HG02623 (cell line): ENCODE data around the gene CD99.
"Not testable (repeated sequence)": the region's sequence is repeated elsewhere in the genome, so short reads cannot be mapped to it uniquely, and the experiment has no call there.

ENCODE experiments used
- ATAC-seq: cut with Tn5 transposase; IDR thresholded peaks from one replicate; pipeline ENCODE4 v1.9.1; 2021; ENCODE audit warnings: moderate library complexity; ENCODE audit not compliant: unreplicated experiment

CD99 gene

GRCh38 chrX:2767631-2768455 lies 76.7 kb downstream of the CD99 start:
- no peak for ATAC-seq

GRCh38 chrX:2769615-2770014 lies 78.5 kb downstream of the CD99 start:
- no peak for ATAC-seq

GRCh38 chrX:2773166-2774055 lies 82.3 kb downstream of the CD99 start:
- ATAC-seq, result not testable (repeated sequence)

- ATAC-seq, result no peak
Measured at GRCh38 chrX:2774057-2774456, 83.0 kb downstream of the CD99 start.

GRCh38 chrX:2774776-2775175 lies 83.7 kb downstream of the CD99 start:
- ATAC-seq, result no peak

GRCh38 chrX:2780472-2781225 lies 89.6 kb downstream of the CD99 start:
- not testable (repeated sequence) for ATAC-seq

GRCh38 chrX:2781226-2781571 lies 90.1 kb downstream of the CD99 start:
- no peak for ATAC-seq

- ATAC-seq, result no peak
Measured at GRCh38 chrX:2781698-2782097, 90.6 kb downstream of the CD99 start.

- no peak for ATAC-seq
Measured at GRCh38 chrX:2782171-2782570, 91.1 kb downstream of the CD99 start.

- ATAC-seq, result no peak
Measured at GRCh38 chrX:2782778-2783177, 91.7 kb downstream of the CD99 start.

- no peak for ATAC-seq
Measured at GRCh38 chrX:2784026-2784425, 92.9 kb downstream of the CD99 start.

- ATAC-seq, result no peak
Measured at GRCh38 chrX:2785538-2785937, 94.4 kb downstream of the CD99 start.

GRCh38 chrX:2788980-2789379 lies 97.9 kb downstream of the CD99 start:
- ATAC-seq, result no peak

- no peak for ATAC-seq
Measured at GRCh38 chrX:2789569-2789968, 98.5 kb downstream of the CD99 start.
